ENCODE measurements around the gene KRT38.

The KRT38 gene

GRCh38 chr17:41411072-41411840, 29.5 kb downstream of the KRT38 start:
- no peak overlapping the region for H3K4me3 ChIP-seq (ENCODE audit: low read depth, low read length)
- no peak for TF ChIP-seq CTCF (IDR thresholded peaks at IDR 0.05; ENCODE audit: low read depth, low read length)

GRCh38 chr17:41407226-41407625, 33.6 kb downstream of the KRT38 start:
- H3K4me3 ChIP-seq (ENCODE audit: low read depth, low read length): no peak overlapping the region
- TF ChIP-seq CTCF (IDR thresholded peaks at IDR 0.05; ENCODE audit: low read depth, low read length): no peak

- H3K4me3 ChIP-seq (ENCODE audit: low read depth, low read length): no peak overlapping the region
- TF ChIP-seq CTCF (IDR thresholded peaks at IDR 0.05; ENCODE audit: low read depth, low read length): no peak
Measured at GRCh38 chr17:41406205-41406604, 34.6 kb downstream of the KRT38 start.

GRCh38 chr17:41404024-41404671, 36.6 kb downstream of the KRT38 start:
- no peak for TF ChIP-seq CTCF (IDR thresholded peaks at IDR 0.05; ENCODE audit: low read depth, low read length)
- no peak overlapping the region for H3K4me3 ChIP-seq (ENCODE audit: low read depth, low read length)

GRCh38 chr17:41403404-41404023, 37.3 kb downstream of the KRT38 start:
- no peak overlapping the region for H3K4me3 ChIP-seq (ENCODE audit: low read depth, low read length)
- no peak for TF ChIP-seq CTCF (IDR thresholded peaks at IDR 0.05; ENCODE audit: low read depth, low read length)

GRCh38 chr17:41402161-41402560, 38.6 kb downstream of the KRT38 start:
- no peak overlapping the region for H3K4me3 ChIP-seq (ENCODE audit: low read depth, low read length)

More at GRCh38 chr17:41402161-41402560, 38.6 kb downstream of the KRT38 start:
- TF ChIP-seq CTCF (IDR thresholded peaks at IDR 0.05; ENCODE audit: low read depth, low read length): no peak

Measured in WI38 (cell line).